RWPE2 (cell line): ENCODE measurements around the gene SLC16A5.
"Not testable (repeated sequence)": the region's sequence is repeated elsewhere in the genome, so short reads cannot be mapped to it uniquely, and the experiment has no call there.

Experiments used
- ATAC-seq: fragments of 200-7000 bp; cut with Tn5 transposase; 3 replicates; pipeline ENCODE4 v1.9.1; 2021; ENCODE audit warnings: low read depth
- DNase-seq: peaks from one replicate; pipeline ENCODE4 v3.0.0-alpha.2; 2020; ENCODE audit warnings: low spot score
- H3K27ac ChIP-seq: fragments of 450-650 bp; 2 replicates; pipeline ENCODE4 v1.5.1; 2017; ENCODE audit warnings: mild to moderate bottlenecking; ENCODE audit not compliant: poor library complexity, severe bottlenecking
- H3K27me3 ChIP-seq: fragments of 250-450 bp; sonication (Bioruptor Pico); 2 replicates; pipeline ENCODE4 v1.5.1; 2021; ENCODE audit warnings: mild to moderate bottlenecking, moderate library complexity; ENCODE audit not compliant: insufficient read depth, poor library complexity, severe bottlenecking
- H3K36me3 ChIP-seq: fragments of 250-450 bp; sonication (Bioruptor Pico); 2 replicates; pipeline ENCODE4 v1.5.1; 2020; ENCODE audit warnings: low read depth, mild to moderate bottlenecking, moderate library complexity
- H3K4me1 ChIP-seq: fragments of 250-450 bp; sonication (Bioruptor Pico); 2 replicates; pipeline ENCODE4 v1.5.1; 2021; ENCODE audit warnings: mild to moderate bottlenecking, moderate library complexity; ENCODE audit not compliant: insufficient read depth, poor library complexity, severe bottlenecking
- H3K4me3 ChIP-seq: fragments of 250-450 bp; sonication (Bioruptor Pico); 2 replicates; pipeline ENCODE4 v1.5.1; 2021; ENCODE audit warnings: mild to moderate bottlenecking, moderate library complexity; ENCODE audit not compliant: severe bottlenecking
- H3K9me3 ChIP-seq: fragments of 250-450 bp; sonication (Bioruptor Pico); 2 replicates; pipeline ENCODE4 v1.5.1; 2021; ENCODE audit warnings: mild to moderate bottlenecking, moderate library complexity; ENCODE audit not compliant: severe bottlenecking
- TF ChIP-seq, protein P1 (sequence below): fragments of 450-650 bp; IDR thresholded peaks from one replicate; pipeline ENCODE4 v1.5.1; 2017; ENCODE audit warnings: mild to moderate bottlenecking, moderate library complexity; ENCODE audit not compliant: poor library complexity, severe bottlenecking

The SLC16A5 gene

GRCh38 chr17:75087558-75088453 lies at the start of gene SLC16A5:
Gene SLC16A5 (plus strand): TSS chr17:75087954. CDS start chr17:75093637, 5,683 bp downstream.
- Histone ChIP-seq H3K9me3 (no peaks in the 10 kb centered on the region), H3K27ac (peak within 1 kb of the TSS; percentile 86), H3K27me3 (no peaks in the 10 kb centered on the region), H3K4me3 (peak within 1 kb of the TSS; percentile 44), H3K4me1 (peaks cover 38% of the 10 kb centered on the region), H3K36me3 (no peaks in the 10 kb centered on the region)
- TF ChIP-seq, protein P1, sequence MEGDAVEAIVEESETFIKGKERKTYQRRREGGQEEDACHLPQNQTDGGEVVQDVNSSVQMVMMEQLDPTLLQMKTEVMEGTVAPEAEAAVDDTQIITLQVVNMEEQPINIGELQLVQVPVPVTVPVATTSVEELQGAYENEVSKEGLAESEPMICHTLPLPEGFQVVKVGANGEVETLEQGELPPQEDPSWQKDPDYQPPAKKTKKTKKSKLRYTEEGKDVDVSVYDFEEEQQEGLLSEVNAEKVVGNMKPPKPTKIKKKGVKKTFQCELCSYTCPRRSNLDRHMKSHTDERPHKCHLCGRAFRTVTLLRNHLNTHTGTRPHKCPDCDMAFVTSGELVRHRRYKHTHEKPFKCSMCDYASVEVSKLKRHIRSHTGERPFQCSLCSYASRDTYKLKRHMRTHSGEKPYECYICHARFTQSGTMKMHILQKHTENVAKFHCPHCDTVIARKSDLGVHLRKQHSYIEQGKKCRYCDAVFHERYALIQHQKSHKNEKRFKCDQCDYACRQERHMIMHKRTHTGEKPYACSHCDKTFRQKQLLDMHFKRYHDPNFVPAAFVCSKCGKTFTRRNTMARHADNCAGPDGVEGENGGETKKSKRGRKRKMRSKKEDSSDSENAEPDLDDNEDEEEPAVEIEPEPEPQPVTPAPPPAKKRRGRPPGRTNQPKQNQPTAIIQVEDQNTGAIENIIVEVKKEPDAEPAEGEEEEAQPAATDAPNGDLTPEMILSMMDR = no peak
- ATAC-seq (peak; percentile 87), DNase-seq (peak; percentile 95)

GRCh38 chr17:75039238-75039637 lies 48.5 kb upstream of the SLC16A5 start:
- no peaks in the 10 kb centered on the region for H3K27me3 ChIP-seq
- H3K4me3 ChIP-seq = no peak overlapping the region
- H3K36me3 ChIP-seq = peaks cover 41% of the 10 kb centered on the region
- no peaks in the 10 kb centered on the region for H3K9me3 ChIP-seq
- TF ChIP-seq, protein P1 = no peak
- no peak for ATAC-seq
- no peak overlapping the region for H3K27ac ChIP-seq
- H3K4me1 ChIP-seq = peaks cover 6% of the 10 kb centered on the region
- DNase-seq = no peak

DNA sequence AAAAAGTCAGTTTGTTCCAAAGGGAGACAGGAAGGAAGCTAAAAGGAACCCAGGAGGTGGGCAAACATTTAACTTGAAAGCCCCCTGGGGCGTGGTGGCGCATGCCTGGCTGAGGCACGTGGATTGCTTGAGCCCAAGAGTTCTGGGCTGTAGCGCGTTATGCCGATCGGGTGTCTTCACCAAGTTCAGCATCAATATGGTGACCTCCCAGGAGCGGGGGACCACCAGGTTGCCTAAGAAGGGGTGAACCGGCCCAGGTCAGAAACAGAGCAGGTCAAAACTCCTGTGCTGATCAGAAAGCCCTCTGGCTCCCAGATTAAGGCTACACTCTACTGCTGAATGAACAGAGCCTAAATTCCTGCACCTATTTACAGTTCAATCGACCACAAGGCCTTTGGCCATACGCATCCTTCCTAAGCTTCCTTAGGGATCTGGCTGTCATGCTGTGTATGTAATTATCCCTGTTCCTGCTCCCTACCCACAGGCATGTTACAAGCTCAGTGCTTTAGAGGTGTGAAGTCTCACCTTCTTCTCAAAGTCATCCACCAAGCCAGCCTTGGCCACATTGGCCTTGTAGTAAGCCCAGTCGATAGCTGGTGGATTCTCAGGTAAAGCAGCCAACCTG lies 46.0 kb upstream of the SLC16A5 start:
- ATAC-seq = no peak
- H3K4me1 ChIP-seq = peaks cover 5% of the 10 kb centered on the region
- TF ChIP-seq, protein P1 = no peak

GRCh38 chr17:75043789-75044188 lies 44.0 kb upstream of the SLC16A5 start:
- not testable (repeated sequence) for H3K27me3 ChIP-seq, ATAC-seq, H3K9me3 ChIP-seq, H3K4me3 ChIP-seq, DNase-seq, H3K27ac ChIP-seq
- Histone ChIP-seq H3K4me1 (peaks cover 12% of the 10 kb centered on the region), H3K36me3 (peaks cover 43% of the 10 kb centered on the region)

More for the DNA sequence above, 46.0 kb upstream of the SLC16A5 start:
- Histone ChIP-seq H3K36me3 (peaks cover 49% of the 10 kb centered on the region), H3K9me3 (no peaks in the 10 kb centered on the region), H3K27me3 (no peaks in the 10 kb centered on the region), H3K27ac (no peak overlapping the region), H3K4me3 (no peak overlapping the region)
- DNase-seq = no peak

GRCh38 chr17:75044716-75045115 lies 43.0 kb upstream of the SLC16A5 start:
- Histone ChIP-seq H3K27ac (no peak overlapping the region), H3K4me1 (peaks cover 13% of the 10 kb centered on the region), H3K4me3 (no peak overlapping the region), H3K9me3 (no peaks in the 10 kb centered on the region), H3K27me3 (no peaks in the 10 kb centered on the region), H3K36me3 (peaks cover 40% of the 10 kb centered on the region)
- ATAC-seq = no peak
- TF ChIP-seq, protein P1 = no peak
- DNase-seq = no peak

- Histone ChIP-seq H3K4me3 (peak overlapping the region; percentile 93), H3K4me1 (peaks cover 13% of the 10 kb centered on the region), H3K27ac (peak overlapping the region; percentile 72), H3K36me3 (peaks cover 40% of the 10 kb centered on the region)
- DNase-seq, H3K9me3 ChIP-seq, ATAC-seq, H3K27me3 ChIP-seq: not testable (repeated sequence)
Measured at GRCh38 chr17:75045946-75046406, 41.8 kb upstream of the SLC16A5 start.
